GM19463 (cell line): ENCODE results near the gene ANKDD1A.

Experiments used
- ATAC-seq: cut with Tn5 transposase; IDR thresholded peaks from one replicate; pipeline ENCODE4 v1.9.1; 2021; ENCODE audit warnings: mild to moderate bottlenecking, moderate library complexity; ENCODE audit not compliant: unreplicated experiment

The ANKDD1A gene

GRCh38 chr15:64911311-64912186, at the start of gene ANKDD1A:
Gene ANKDD1A (plus strand): TSS chr15:64911902. CDS start chr15:64911931, 29 bp downstream.
- ATAC-seq: peak; percentile 86

- ATAC-seq: no peak
Observed at GRCh38 chr15:64861960-64862359, 49.7 kb upstream of the ANKDD1A start.

- no peak for ATAC-seq
Observed at GRCh38 chr15:64862408-64862807, 49.3 kb upstream of the ANKDD1A start.

- ATAC-seq: no peak
Observed at GRCh38 chr15:64864068-64864467, 47.6 kb upstream of the ANKDD1A start.

GRCh38 chr15:64865126-64865997, 46.3 kb upstream of the ANKDD1A start:
- no peak for ATAC-seq

- no peak for ATAC-seq
Observed at GRCh38 chr15:64865998-64866520, 45.6 kb upstream of the ANKDD1A start.

GRCh38 chr15:64869501-64869900, 42.2 kb upstream of the ANKDD1A start:
- ATAC-seq: no peak

- no peak for ATAC-seq
Observed at GRCh38 chr15:64870353-64870752, 41.3 kb upstream of the ANKDD1A start.

GRCh38 chr15:64875641-64876223, 36.0 kb upstream of the ANKDD1A start:
- no peak for ATAC-seq

GRCh38 chr15:64877435-64877834, 34.3 kb upstream of the ANKDD1A start:
- ATAC-seq: no peak

GRCh38 chr15:64878705-64879104, 33.0 kb upstream of the ANKDD1A start:
- ATAC-seq: no peak

GRCh38 chr15:64883100-64883581, 28.6 kb upstream of the ANKDD1A start:
- ATAC-seq: no peak

GRCh38 chr15:64883997-64884511, 27.6 kb upstream of the ANKDD1A start:
- ATAC-seq: peak; percentile 80

- ATAC-seq: no peak
Observed at GRCh38 chr15:64884679-64885078, 27.0 kb upstream of the ANKDD1A start.

- ATAC-seq: no peak
Observed at GRCh38 chr15:64888336-64888735, 23.4 kb upstream of the ANKDD1A start.

- ATAC-seq: no peak
Observed at GRCh38 chr15:64891561-64891960, 20.1 kb upstream of the ANKDD1A start.

- ATAC-seq: no peak
Observed at GRCh38 chr15:64892847-64893403, 18.8 kb upstream of the ANKDD1A start.

GRCh38 chr15:64893481-64894394, 18.0 kb upstream of the ANKDD1A start:
- peak; percentile 62 for ATAC-seq

- ATAC-seq: peak; percentile 43
Observed at GRCh38 chr15:64894395-64895056, 17.2 kb upstream of the ANKDD1A start.
